T-helper 2 cell treated with Interferon-gamma antibody and Interleukin-4, amounts not matched to agents 5 μg/mL and 100 μg/mL, for 36 hours (primary cell): ENCODE data around the gene LTC4S.
A peak's percentile ranks its signal among the peaks of the same experiment; 100 is the strongest.

Experiments
- DNase-seq: peaks from one replicate; pipeline ENCODE4 v3.0.0; 2021; ENCODE audit warnings: low spot score
- H3K27ac Mint-ChIP-seq: one replicate; pipeline ENCODE4 v1.8.0; 2021; ENCODE audit warnings: mild to moderate bottlenecking, mixed read lengths
- H3K27me3 Mint-ChIP-seq: one replicate; pipeline ENCODE4 v1.8.0; 2021; ENCODE audit warnings: low read depth, mixed read lengths
- H3K36me3 Mint-ChIP-seq: one replicate; pipeline ENCODE4 v1.8.0; 2021; ENCODE audit warnings: low read depth, mixed read lengths
- H3K4me1 Mint-ChIP-seq: one replicate; pipeline ENCODE4 v1.8.0; 2021; ENCODE audit warnings: low read depth, mixed read lengths
- H3K4me3 Mint-ChIP-seq: one replicate; pipeline ENCODE4 v1.8.0; 2022; ENCODE audit warnings: mild to moderate bottlenecking, moderate library complexity, mixed read lengths
- H3K9me3 Mint-ChIP-seq: one replicate; pipeline ENCODE4 v1.8.0; 2021; ENCODE audit warnings: mixed read lengths

Gene LTC4S

GRCh38 chr5:179802950-179803562 is 9.3 kb downstream of the LTC4S start:
- no peak overlapping the region for H3K4me3 Mint-ChIP-seq
- no peak overlapping the region for H3K27ac Mint-ChIP-seq
- H3K36me3 Mint-ChIP-seq: peaks cover 19% of the 10 kb centered on the region
- peaks cover 23% of the 10 kb centered on the region for H3K4me1 Mint-ChIP-seq
- no peaks in the 10 kb centered on the region for H3K27me3 Mint-ChIP-seq
- DNase-seq: no peak
- no peaks in the 10 kb centered on the region for H3K9me3 Mint-ChIP-seq

GRCh38 chr5:179803651-179804554 is 10.1 kb downstream of the LTC4S start:
- H3K9me3 Mint-ChIP-seq: no peaks in the 10 kb centered on the region
- peak overlapping the region; percentile 89 for H3K4me3 Mint-ChIP-seq
- peak overlapping the region; percentile 24 for H3K27ac Mint-ChIP-seq
- peaks cover 15% of the 10 kb centered on the region for H3K36me3 Mint-ChIP-seq
- DNase-seq: peak; percentile 80
- peaks cover 23% of the 10 kb centered on the region for H3K4me1 Mint-ChIP-seq
- no peaks in the 10 kb centered on the region for H3K27me3 Mint-ChIP-seq

- DNase-seq: no peak
- Mint-ChIP-seq H3K27me3 (no peaks in the 10 kb centered on the region), H3K27ac (peak overlapping the region; percentile 90), H3K36me3 (peaks cover 10% of the 10 kb centered on the region), H3K4me3 (peak overlapping the region; percentile 89), H3K9me3 (no peaks in the 10 kb centered on the region), H3K4me1 (peaks cover 23% of the 10 kb centered on the region)
Measured at GRCh38 chr5:179804555-179804947, 10.8 kb downstream of the LTC4S start.

GRCh38 chr5:179805070-179805528 is 11.3 kb downstream of the LTC4S start:
- DNase-seq: no peak
- Mint-ChIP-seq H3K27ac (peak overlapping the region; percentile 90), H3K27me3 (no peaks in the 10 kb centered on the region), H3K36me3 (peaks cover 6% of the 10 kb centered on the region), H3K4me3 (peak overlapping the region; percentile 89), H3K9me3 (no peaks in the 10 kb centered on the region), H3K4me1 (peaks cover 23% of the 10 kb centered on the region)

- Mint-ChIP-seq H3K27ac (peak overlapping the region; percentile 90), H3K4me3 (peak overlapping the region; percentile 89), H3K36me3 (peaks cover 8% of the 10 kb centered on the region), H3K4me1 (peaks cover 23% of the 10 kb centered on the region), H3K27me3 (no peaks in the 10 kb centered on the region), H3K9me3 (no peaks in the 10 kb centered on the region)
- DNase-seq: peak; percentile 45
Measured at GRCh38 chr5:179805529-179806249, 11.9 kb downstream of the LTC4S start.

- no peaks in the 10 kb centered on the region for H3K9me3 Mint-ChIP-seq
- H3K4me3 Mint-ChIP-seq: peak within 1 kb of the TSS; percentile 74
- DNase-seq: peak; percentile 68
- H3K36me3 Mint-ChIP-seq: peaks cover 9% of the 10 kb centered on the region
- no peaks in the 10 kb centered on the region for H3K27me3 Mint-ChIP-seq
- peaks cover 23% of the 10 kb centered on the region for H3K4me1 Mint-ChIP-seq
- H3K27ac Mint-ChIP-seq: peak within 1 kb of the TSS; percentile 89
Measured at GRCh38 chr5:179806250-179807048, 12.7 kb downstream of the LTC4S start, which contains the start of gene MGAT4B. Gene MGAT4B, minus strand, starts transcription at chr5:179806866. Its CDS starts 283 bp downstream, at chr5:179806583.

GRCh38 chr5:179812135-179812825 is 18.5 kb downstream of the LTC4S start:
- Mint-ChIP-seq H3K4me3 (no peak overlapping the region), H3K27me3 (no peaks in the 10 kb centered on the region), H3K4me1 (peaks cover 2% of the 10 kb centered on the region), H3K9me3 (no peaks in the 10 kb centered on the region), H3K36me3 (peaks cover 22% of the 10 kb centered on the region), H3K27ac (no peak overlapping the region)
- DNase-seq: no peak

GRCh38 chr5:179812997-179813607 is 19.3 kb downstream of the LTC4S start:
- no peak overlapping the region for H3K4me3 Mint-ChIP-seq
- peaks cover 5% of the 10 kb centered on the region for H3K4me1 Mint-ChIP-seq
- H3K27me3 Mint-ChIP-seq: no peaks in the 10 kb centered on the region
- no peak overlapping the region for H3K27ac Mint-ChIP-seq
- no peaks in the 10 kb centered on the region for H3K9me3 Mint-ChIP-seq
- DNase-seq: no peak
- H3K36me3 Mint-ChIP-seq: peaks cover 22% of the 10 kb centered on the region

GRCh38 chr5:179814090-179814489 is 20.3 kb downstream of the LTC4S start:
- Mint-ChIP-seq H3K9me3 (no peaks in the 10 kb centered on the region), H3K27ac (no peak overlapping the region), H3K36me3 (peaks cover 22% of the 10 kb centered on the region), H3K27me3 (no peaks in the 10 kb centered on the region), H3K4me1 (peaks cover 7% of the 10 kb centered on the region), H3K4me3 (no peak overlapping the region)
- DNase-seq: no peak

- Mint-ChIP-seq H3K4me1 (peaks cover 14% of the 10 kb centered on the region), H3K27me3 (no peaks in the 10 kb centered on the region), H3K27ac (no peak overlapping the region), H3K36me3 (peaks cover 20% of the 10 kb centered on the region), H3K9me3 (no peaks in the 10 kb centered on the region), H3K4me3 (peak overlapping the region; percentile 30)
- DNase-seq: no peak
Measured at GRCh38 chr5:179815491-179816249, 21.9 kb downstream of the LTC4S start.

GRCh38 chr5:179816401-179816795 is 22.6 kb downstream of the LTC4S start:
- H3K4me1 Mint-ChIP-seq: peaks cover 14% of the 10 kb centered on the region
- no peak overlapping the region for H3K27ac Mint-ChIP-seq
- no peak overlapping the region for H3K4me3 Mint-ChIP-seq
- no peaks in the 10 kb centered on the region for H3K9me3 Mint-ChIP-seq
- no peak for DNase-seq
- H3K36me3 Mint-ChIP-seq: peaks cover 18% of the 10 kb centered on the region
- H3K27me3 Mint-ChIP-seq: no peaks in the 10 kb centered on the region
